ENCODE measurements around the gene TBC1D22A. TPM values are rescaled to one million over a fixed set of nuclear protein-coding genes. Genes with fewer than 3 reads are reported as not detected.

Gene TBC1D22A
- polyA plus RNA-seq, 1 experiment: 24.2 TPM

GRCh38 chr22:47064416-47064815 is 302.0 kb downstream of the TBC1D22A start:
- no peak for TF ChIP-seq CTCF (IDR thresholded peaks at IDR 0.05; ENCODE audit: insufficient read depth, low read depth, low read length)
- Histone ChIP-seq H3K36me3 (ENCODE audit: control insufficient read depth, insufficient read depth, low read length) (peaks cover 4% of the 10 kb centered on the region), H3K4me3 (ENCODE audit: low read depth, low read length) (no peak overlapping the region), H3K27me3 (ENCODE audit: control insufficient read depth, insufficient read depth, low read length) (no peaks in the 10 kb centered on the region)
- ChIA-PET POLR2A (no interaction called here), CTCF (no interaction called here)
- DNase-seq (ENCODE audit: low read depth): no peak

GRCh38 chr22:47065756-47066615 is 303.5 kb downstream of the TBC1D22A start:
- no peak for DNase-seq (ENCODE audit: low read depth)
- POLR2A ChIA-PET: no interaction called here

GRCh38 chr22:47066616-47066905 is 304.1 kb downstream of the TBC1D22A start:
- TF ChIP-seq CTCF (IDR thresholded peaks at IDR 0.05; ENCODE audit: insufficient read depth, low read depth, low read length): no peak
- Histone ChIP-seq H3K36me3 (ENCODE audit: control insufficient read depth, insufficient read depth, low read length) (peaks cover 4% of the 10 kb centered on the region; the same call in 1 of the 2 replicates), H3K27me3 (ENCODE audit: control insufficient read depth, insufficient read depth, low read length) (no peaks in the 10 kb centered on the region), H3K4me3 (ENCODE audit: low read depth, low read length) (no peak overlapping the region)
- POLR2A ChIA-PET: no interaction called here
- CTCF ChIA-PET: no interaction called here
- DNase-seq (ENCODE audit: low read depth): no peak

More at GRCh38 chr22:47065756-47066615, 303.5 kb downstream of the TBC1D22A start:
- CTCF ChIA-PET: no interaction called here
- no peak for TF ChIP-seq CTCF (IDR thresholded peaks at IDR 0.05; ENCODE audit: insufficient read depth, low read depth, low read length)
- no peaks in the 10 kb centered on the region for H3K27me3 ChIP-seq (ENCODE audit: control insufficient read depth, insufficient read depth, low read length)
- no peak overlapping the region for H3K4me3 ChIP-seq (ENCODE audit: low read depth, low read length)
- peaks cover 4% of the 10 kb centered on the region for H3K36me3 ChIP-seq (ENCODE audit: control insufficient read depth, insufficient read depth, low read length)

DNA sequence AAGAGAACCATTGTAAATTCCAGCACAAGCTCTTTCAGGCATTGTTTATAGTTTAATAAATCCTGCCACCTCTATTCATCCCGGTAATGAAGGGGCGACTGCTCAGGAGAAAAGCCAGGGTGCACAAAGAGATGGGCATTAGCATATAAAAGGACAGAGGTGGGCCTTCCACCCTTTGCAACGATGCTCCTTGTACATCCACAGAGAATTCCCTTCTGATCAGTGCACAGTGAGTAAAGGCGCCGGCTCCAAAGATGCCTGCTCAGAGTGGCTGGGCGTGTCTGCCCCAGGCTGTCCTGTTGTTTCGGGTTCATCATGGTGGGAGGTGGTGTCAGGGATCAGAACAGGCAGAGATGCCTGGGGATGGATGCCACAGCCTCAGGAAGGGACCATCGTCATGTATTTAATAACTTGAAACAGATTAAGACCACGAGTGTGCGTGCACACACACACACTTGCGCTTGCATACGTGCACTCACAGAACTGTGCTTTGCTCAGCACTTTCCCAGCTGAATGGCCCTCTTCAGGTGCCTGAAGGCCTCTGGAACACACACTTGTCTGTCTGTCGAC is 305.0 kb downstream of the TBC1D22A start:
- no peak for TF ChIP-seq CTCF (IDR thresholded peaks at IDR 0.05; ENCODE audit: insufficient read depth, low read depth, low read length)
- POLR2A ChIA-PET: no interaction called here
- no peaks in the 10 kb centered on the region for H3K27me3 ChIP-seq (ENCODE audit: control insufficient read depth, insufficient read depth, low read length)
- 0 out of 2 replicates have a peak, but pooled peaks cover 1% of the 10 kb centered on the region for H3K36me3 ChIP-seq (ENCODE audit: control insufficient read depth, insufficient read depth, low read length)
- CTCF ChIA-PET: no interaction called here
- no peak overlapping the region for H3K4me3 ChIP-seq (ENCODE audit: low read depth, low read length)
- DNase-seq (ENCODE audit: low read depth): no peak

DNA sequence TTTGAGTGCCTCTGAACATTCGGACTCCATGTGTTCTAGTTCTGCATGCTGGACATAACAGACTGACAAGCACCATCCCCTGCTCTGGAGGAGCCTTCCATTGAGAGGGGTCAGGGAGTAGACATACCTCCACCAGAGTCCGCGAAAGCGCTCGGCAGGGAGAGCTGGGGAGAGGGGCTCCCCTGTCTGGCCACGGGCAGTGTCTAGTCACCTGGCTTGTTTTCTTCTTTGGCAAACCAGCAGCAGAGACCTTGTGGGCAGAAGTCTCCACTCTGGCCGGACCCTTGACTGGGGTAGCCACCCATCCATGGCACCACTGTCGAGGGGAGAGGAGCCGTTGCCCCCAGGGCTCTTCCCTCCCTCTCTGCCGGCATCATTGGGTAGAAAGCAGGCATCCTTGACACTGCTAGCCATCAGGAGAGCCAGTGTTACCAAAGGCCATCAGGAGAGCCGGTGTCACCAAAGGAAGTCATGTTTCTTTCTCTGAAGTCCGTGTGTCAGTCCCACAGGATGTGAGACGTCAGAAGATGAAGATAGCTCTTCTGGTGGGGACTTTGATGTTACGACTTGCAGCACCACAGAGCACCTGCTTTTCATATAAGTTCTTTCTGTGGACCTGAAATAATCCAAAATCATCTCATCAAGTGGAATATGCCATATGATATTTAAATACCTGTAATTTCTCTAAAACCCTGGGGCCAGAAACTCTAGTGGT is 305.6 kb downstream of the TBC1D22A start:
- Histone ChIP-seq H3K4me3 (ENCODE audit: low read depth, low read length) (no peak overlapping the region), H3K27me3 (ENCODE audit: control insufficient read depth, insufficient read depth, low read length) (no peaks in the 10 kb centered on the region), H3K36me3 (ENCODE audit: control insufficient read depth, insufficient read depth, low read length) (0 out of 2 replicates have a peak, but pooled peaks cover 1% of the 10 kb centered on the region)
- ChIA-PET CTCF (no interaction called here), POLR2A (no interaction called here)
- TF ChIP-seq CTCF (IDR thresholded peaks at IDR 0.05; ENCODE audit: insufficient read depth, low read depth, low read length): no peak
- DNase-seq (ENCODE audit: low read depth): no peak
